Measurements from ENCODE around the gene SWT1.

Gene SWT1

GRCh38 chr1:185315445-185316071 is 158.6 kb downstream of the SWT1 start:
- no peak for TF ChIP-seq GATA3 (IDR thresholded peaks at IDR 0.05; ENCODE audit: low read depth, low read length)
- no peak for TF ChIP-seq GATA2 (IDR thresholded peaks at IDR 0.05; ENCODE audit: low read depth, low read length)

- TF ChIP-seq GATA2 (IDR thresholded peaks at IDR 0.05; ENCODE audit: low read depth, low read length) (no peak), GATA3 (IDR thresholded peaks at IDR 0.05; ENCODE audit: low read depth, low read length) (no peak)
Observed at GRCh38 chr1:185316163-185317033, 159.4 kb downstream of the SWT1 start.

- TF ChIP-seq GATA3 (IDR thresholded peaks at IDR 0.05; ENCODE audit: low read depth, low read length) (no peak), GATA2 (IDR thresholded peaks at IDR 0.05; ENCODE audit: low read depth, low read length) (peak; percentile 88)
Observed at GRCh38 chr1:185317034-185317885, 160.3 kb downstream of the SWT1 start, which contains the start of gene IVNS1ABP. IVNS1ABP (minus strand) TSS chr1:185317243; CDS start chr1:185309493, 7,750 bp downstream.

GRCh38 chr1:185317886-185318310 is 160.9 kb downstream of the SWT1 start:
- TF ChIP-seq GATA3 (IDR thresholded peaks at IDR 0.05; ENCODE audit: low read depth, low read length) (no peak), GATA2 (IDR thresholded peaks at IDR 0.05; ENCODE audit: low read depth, low read length) (no peak)

- TF ChIP-seq GATA3 (IDR thresholded peaks at IDR 0.05; ENCODE audit: low read depth, low read length) (no peak), GATA2 (IDR thresholded peaks at IDR 0.05; ENCODE audit: low read depth, low read length) (no peak)
Observed at GRCh38 chr1:185318431-185319138, 161.6 kb downstream of the SWT1 start.

- TF ChIP-seq GATA3 (IDR thresholded peaks at IDR 0.05; ENCODE audit: low read depth, low read length) (no peak), GATA2 (IDR thresholded peaks at IDR 0.05; ENCODE audit: low read depth, low read length) (no peak)
Observed at GRCh38 chr1:185319139-185319475, 162.1 kb downstream of the SWT1 start.

DNA sequence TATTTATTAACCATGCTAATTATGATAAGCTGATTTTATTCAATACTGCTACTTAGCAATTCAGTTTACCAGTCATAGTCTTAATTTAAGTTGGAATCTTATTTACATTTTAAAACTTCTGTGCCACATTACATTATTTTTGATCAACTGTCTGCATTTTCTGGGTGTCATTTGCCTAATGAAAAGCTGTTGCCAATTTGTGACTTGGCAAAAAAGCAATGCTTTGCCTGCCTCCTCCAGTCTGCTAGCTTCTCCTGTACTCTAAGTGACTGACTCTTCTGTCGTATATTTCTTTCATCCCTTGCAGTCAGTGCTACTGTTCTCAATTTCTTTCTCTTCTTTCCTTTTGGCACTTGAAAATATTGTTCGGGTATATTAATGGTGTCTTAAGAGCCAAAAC is 165.7 kb downstream of the SWT1 start:
- TF ChIP-seq GATA2 (IDR thresholded peaks at IDR 0.05; ENCODE audit: low read depth, low read length) (no peak), GATA3 (IDR thresholded peaks at IDR 0.05; ENCODE audit: low read depth, low read length) (no peak)

DNA sequence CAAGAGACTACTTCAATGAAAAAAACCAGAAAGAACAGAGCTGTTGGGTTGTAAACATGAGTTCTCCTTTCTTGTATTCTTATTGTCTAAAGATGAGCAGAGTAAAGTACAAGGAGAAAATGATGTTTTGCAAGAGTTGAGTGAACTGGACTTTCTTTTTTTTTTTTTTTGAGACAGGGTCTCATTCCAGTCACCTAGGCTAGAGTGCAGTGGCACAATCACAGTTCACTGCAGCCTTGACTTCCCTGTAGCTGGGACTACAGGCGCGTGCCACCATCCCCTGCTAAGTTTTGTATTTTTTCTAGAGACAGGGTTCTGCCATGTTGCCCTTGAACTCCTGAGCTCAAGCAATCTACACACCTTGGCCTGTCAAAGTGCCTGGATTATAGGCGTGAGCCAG is 167.2 kb downstream of the SWT1 start:
- TF ChIP-seq GATA2 (IDR thresholded peaks at IDR 0.05; ENCODE audit: low read depth, low read length) (no peak), GATA3 (IDR thresholded peaks at IDR 0.05; ENCODE audit: low read depth, low read length) (no peak)

DNA sequence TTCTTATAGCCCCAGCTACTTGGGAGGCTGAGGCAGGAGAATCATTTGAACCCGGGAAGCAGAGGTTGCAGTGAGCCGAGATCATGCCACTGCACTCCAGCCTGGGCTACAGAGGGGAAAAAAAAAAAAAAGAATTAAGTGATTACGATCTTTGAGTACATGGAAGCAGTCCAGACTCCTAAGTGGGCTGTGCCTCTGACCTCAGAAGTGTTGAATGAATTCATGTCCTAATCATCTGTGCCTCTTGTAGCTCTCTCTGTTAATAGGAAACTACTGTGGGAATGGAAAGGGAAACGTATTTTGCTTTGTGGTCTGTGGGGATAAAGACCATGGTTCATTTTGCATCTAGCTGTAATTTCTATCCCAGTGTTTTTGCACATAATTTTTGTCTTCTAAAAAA is 168.4 kb downstream of the SWT1 start:
- TF ChIP-seq GATA3 (IDR thresholded peaks at IDR 0.05; ENCODE audit: low read depth, low read length) (peak; percentile 26; the same call in 1 of the 2 replicates), GATA2 (IDR thresholded peaks at IDR 0.05; ENCODE audit: low read depth, low read length) (peak; percentile 87)

GRCh38 chr1:185328255-185328654 is 171.3 kb downstream of the SWT1 start:
- no peak for TF ChIP-seq GATA2 (IDR thresholded peaks at IDR 0.05; ENCODE audit: low read depth, low read length)
- no peak for TF ChIP-seq GATA3 (IDR thresholded peaks at IDR 0.05; ENCODE audit: low read depth, low read length)

DNA sequence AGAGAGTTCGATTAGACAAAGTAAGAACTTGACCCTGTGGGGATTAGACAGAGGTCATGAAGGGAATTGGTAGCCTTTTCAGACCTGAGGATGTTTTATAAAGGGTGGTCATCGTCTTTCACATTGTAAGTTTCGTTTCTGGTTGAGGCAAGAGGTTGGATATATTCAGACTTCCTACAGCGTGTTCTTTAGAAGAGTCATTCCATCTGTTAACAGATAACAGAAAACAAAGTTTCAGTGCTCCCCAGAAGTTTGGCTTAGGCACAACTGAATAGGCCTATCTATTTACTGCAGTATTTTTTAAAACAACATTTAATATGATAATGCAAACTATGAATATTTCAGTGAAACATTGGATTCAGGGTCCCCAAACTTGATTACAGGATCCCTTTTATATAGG is 177.2 kb downstream of the SWT1 start:
- TF ChIP-seq GATA3 (IDR thresholded peaks at IDR 0.05; ENCODE audit: low read depth, low read length) (no peak), GATA2 (IDR thresholded peaks at IDR 0.05; ENCODE audit: low read depth, low read length) (no peak)

GRCh38 chr1:185337246-185337645 is 180.3 kb downstream of the SWT1 start:
- TF ChIP-seq GATA3 (IDR thresholded peaks at IDR 0.05; ENCODE audit: low read depth, low read length) (no peak), GATA2 (IDR thresholded peaks at IDR 0.05; ENCODE audit: low read depth, low read length) (no peak)
